Measurements from ENCODE around the gene LRRC39. TPM values are rescaled to one million over a fixed set of nuclear protein-coding genes. Genes with fewer than 3 reads are reported as not detected.

The LRRC39 gene
- total RNA-seq, 1 donor from 2014 or later = 0.36 TPM

Other genes with a start within 250 kb of the LRRC39 start
- 16.0 and 16.3 TPM in 2 replicates for gene SLC35A3, start 208.3 kb downstream of the LRRC39 start, total RNA-seq
- gene SASS6, start 45.3 kb downstream of the LRRC39 start, total RNA-seq = 16.4 and 16.7 TPM in 2 replicates
- 21.8 and 25.0 TPM in 2 replicates for gene TRMT13, start 45.1 kb downstream of the LRRC39 start, total RNA-seq
- 11.3 and 11.7 TPM in 2 replicates for gene DBT, start 71.6 kb upstream of the LRRC39 start, total RNA-seq
- gene RTCA, start 88.0 kb upstream of the LRRC39 start, total RNA-seq = 48.1 and 52.0 TPM in 2 replicates
- 11.2 and 11.8 TPM in 2 replicates for gene CDC14A, start 174.2 kb upstream of the LRRC39 start, total RNA-seq

All from activated T-helper 1 cell treated with anti-CD3 and anti-CD28 coated beads, Interleukin-12 subunit alpha, Interleukin-12 subunit beta, Interleukin-2, Interleukin-4 antibody, amounts not matched to agents 30 ng/mL and 10 ng/mL and 1 ng/mL, durations not matched to agents 14 hours and 24 hours and 36 hours (primary cell).